SH-SY5Y (cell line): ENCODE measurements around the gene VAT1.

Source experiments
- GATA2 ChIP-seq: IDR thresholded peaks from 2 replicates; pipeline ENCODE4 v1.6.1; 2011; ENCODE audit warnings: mild to moderate bottlenecking, low read depth, low read length
- GATA3 ChIP-seq: IDR thresholded peaks from 2 replicates; pipeline ENCODE4 v1.6.1; 2011; ENCODE audit warnings: low read depth, mild to moderate bottlenecking, low read length, moderate library complexity

Gene VAT1

GRCh38 chr17:43033948-43034881 lies 12.0 kb upstream of the VAT1 start:
- TF ChIP-seq GATA3 (no peak), GATA2 (peak; percentile 20; the same call in 1 of the 2 replicates)

- TF ChIP-seq GATA2, result no peak
- no peak for TF ChIP-seq GATA3
These were observed 9.5 kb upstream of the VAT1 start for GRCh38 chr17:43031666-43032065.

- TF ChIP-seq GATA3 (no peak), GATA2 (no peak)
These were observed 8.1 kb upstream of the VAT1 start for GRCh38 chr17:43030137-43030767.

GRCh38 chr17:43028221-43028861 lies 6.2 kb upstream of the VAT1 start:
- TF ChIP-seq GATA2, result no peak
- no peak for TF ChIP-seq GATA3

- TF ChIP-seq GATA2, result no peak
- TF ChIP-seq GATA3, result no peak
These were observed 5.2 kb upstream of the VAT1 start for GRCh38 chr17:43027091-43028032.

GRCh38 chr17:43026595-43026994 lies 4.4 kb upstream of the VAT1 start:
- TF ChIP-seq GATA3 (no peak), GATA2 (no peak)

- no peak for TF ChIP-seq GATA3
- TF ChIP-seq GATA2, result no peak
These were observed 3.8 kb upstream of the VAT1 start for GRCh38 chr17:43025766-43026537.

- TF ChIP-seq GATA2, result no peak
- TF ChIP-seq GATA3, result no peak
These were observed 3.1 kb upstream of the VAT1 start for GRCh38 chr17:43025290-43025657.

GRCh38 chr17:43024407-43025289 lies 2.5 kb upstream of the VAT1 start, which contains the start of gene RND2:
RND2 (plus strand) TSS chr17:43025231; CDS start chr17:43025348, 117 bp downstream.
- TF ChIP-seq GATA2 (peak; percentile 41; the same call in 1 of the 2 replicates), GATA3 (no peak)

- TF ChIP-seq GATA3 (no peak), GATA2 (no peak)
These were observed 1.1 kb downstream of the VAT1 start for GRCh38 chr17:43020789-43021740.

- TF ChIP-seq GATA3 (no peak), GATA2 (no peak)
These were observed 2.1 kb downstream of the VAT1 start for GRCh38 chr17:43020030-43020621.
